Epithelial cell of esophagus (primary cell): Measurements from ENCODE around the gene MDM1.

Experiments used
- DNase-seq: peaks from one replicate; pipeline ENCODE4 v3.0.0; 2010; ENCODE audit warnings: low read depth
- H3K4me3 ChIP-seq: 2 replicates; pipeline ENCODE4 v1.5.1; 2011; ENCODE audit warnings: mild to moderate bottlenecking, low read length, control low read depth
- TF ChIP-seq, protein P1 (sequence below): IDR thresholded peaks from 2 replicates; pipeline ENCODE4 v1.5.1; 2011; ENCODE audit warnings: low read depth, mild to moderate bottlenecking, low read length, control low read depth, inconsistent platforms; ENCODE audit not compliant: insufficient read depth; ENCODE audit errors: missing control alignments

MDM1 gene

DNA sequence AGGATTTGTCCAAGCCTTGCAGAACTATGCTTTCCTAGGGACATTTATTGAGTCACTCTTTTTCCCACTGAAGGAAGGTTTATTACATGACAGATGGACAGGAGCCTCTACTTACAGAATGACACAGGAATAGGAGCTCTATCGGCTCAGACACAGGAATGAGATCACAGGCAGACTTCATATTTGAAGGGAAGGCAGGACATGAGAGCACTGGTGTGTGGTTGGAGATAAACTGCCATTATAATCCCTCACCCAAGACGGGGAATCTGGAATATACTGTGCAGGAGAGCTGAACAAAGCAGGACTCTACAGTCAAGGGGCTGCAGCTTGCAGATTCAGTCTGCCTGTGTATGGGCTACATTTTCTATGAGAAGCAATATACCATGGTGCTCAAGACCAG is 51.9 kb downstream of the MDM1 start:
- H3K4me3 ChIP-seq, result no peak overlapping the region
- no peak for DNase-seq
- TF ChIP-seq, protein P1, sequence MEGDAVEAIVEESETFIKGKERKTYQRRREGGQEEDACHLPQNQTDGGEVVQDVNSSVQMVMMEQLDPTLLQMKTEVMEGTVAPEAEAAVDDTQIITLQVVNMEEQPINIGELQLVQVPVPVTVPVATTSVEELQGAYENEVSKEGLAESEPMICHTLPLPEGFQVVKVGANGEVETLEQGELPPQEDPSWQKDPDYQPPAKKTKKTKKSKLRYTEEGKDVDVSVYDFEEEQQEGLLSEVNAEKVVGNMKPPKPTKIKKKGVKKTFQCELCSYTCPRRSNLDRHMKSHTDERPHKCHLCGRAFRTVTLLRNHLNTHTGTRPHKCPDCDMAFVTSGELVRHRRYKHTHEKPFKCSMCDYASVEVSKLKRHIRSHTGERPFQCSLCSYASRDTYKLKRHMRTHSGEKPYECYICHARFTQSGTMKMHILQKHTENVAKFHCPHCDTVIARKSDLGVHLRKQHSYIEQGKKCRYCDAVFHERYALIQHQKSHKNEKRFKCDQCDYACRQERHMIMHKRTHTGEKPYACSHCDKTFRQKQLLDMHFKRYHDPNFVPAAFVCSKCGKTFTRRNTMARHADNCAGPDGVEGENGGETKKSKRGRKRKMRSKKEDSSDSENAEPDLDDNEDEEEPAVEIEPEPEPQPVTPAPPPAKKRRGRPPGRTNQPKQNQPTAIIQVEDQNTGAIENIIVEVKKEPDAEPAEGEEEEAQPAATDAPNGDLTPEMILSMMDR, result no peak

DNA sequence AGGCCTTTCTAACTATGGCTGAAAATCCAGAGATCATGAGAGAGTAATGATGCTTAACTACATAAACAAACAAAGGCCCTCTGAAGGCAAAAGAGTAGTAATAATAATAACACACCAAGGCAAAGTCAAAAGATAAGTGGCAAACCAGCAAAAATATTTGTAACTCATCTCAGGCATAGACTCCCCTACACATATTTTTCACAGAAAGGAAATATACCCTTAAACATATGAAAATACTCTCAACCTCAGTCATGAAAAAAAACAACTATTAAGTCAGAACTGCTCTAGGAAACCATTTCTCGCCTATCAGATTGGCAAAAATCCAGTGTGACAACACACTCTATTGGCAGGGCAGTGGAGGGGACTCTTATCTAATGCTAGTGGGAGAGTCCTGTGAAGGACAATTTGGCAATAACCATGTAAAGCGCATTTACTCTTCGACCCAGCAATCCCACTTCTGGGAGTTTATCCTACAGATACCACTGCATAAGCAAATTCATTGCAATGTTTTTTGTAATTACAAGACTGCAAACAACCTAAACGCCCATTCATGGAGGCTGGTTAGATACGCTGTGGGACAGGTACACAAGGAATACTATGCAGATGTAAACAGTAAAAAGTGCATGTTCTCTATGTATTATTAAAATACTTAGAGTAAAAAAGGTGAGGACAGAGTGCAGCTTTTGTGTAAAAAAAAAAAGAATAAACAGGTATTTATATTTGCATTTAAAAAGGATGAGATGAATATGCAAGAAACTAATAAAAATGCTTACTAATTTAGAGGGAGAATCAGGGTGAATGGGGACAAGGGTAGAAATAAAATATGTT is 52.7 kb downstream of the MDM1 start:
- no peak for DNase-seq

DNA sequence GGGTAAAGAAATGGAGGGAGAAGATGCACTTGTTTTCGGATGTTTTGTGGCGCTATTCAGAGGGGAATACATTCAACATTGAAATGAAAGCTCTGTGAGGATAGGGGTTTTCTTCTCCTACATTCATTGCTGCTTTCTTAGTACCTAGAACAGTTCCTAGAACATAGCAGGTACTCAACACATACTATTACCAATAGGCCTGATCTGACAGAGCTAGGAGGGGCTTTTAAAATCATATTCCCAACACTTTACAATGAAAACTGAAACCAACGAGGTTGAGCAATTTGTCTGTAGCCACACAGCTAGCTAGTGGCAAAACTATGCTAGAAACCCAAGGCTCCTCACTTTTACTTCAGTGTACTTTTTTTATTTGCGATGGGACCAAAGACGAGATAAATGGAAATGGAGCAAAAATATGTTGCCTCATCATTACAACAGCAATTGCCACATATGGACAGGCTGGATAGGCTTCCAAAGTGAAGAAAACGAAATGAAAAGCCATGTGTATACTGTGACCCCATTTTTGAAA is 55.7 kb downstream of the MDM1 start:
- TF ChIP-seq, protein P1, result no peak
- no peak overlapping the region for H3K4me3 ChIP-seq
- no peak for DNase-seq

More for the DNA sequence above, 52.7 kb downstream of the MDM1 start:
- TF ChIP-seq, protein P1, result no peak
- H3K4me3 ChIP-seq, result no peak overlapping the region

DNA sequence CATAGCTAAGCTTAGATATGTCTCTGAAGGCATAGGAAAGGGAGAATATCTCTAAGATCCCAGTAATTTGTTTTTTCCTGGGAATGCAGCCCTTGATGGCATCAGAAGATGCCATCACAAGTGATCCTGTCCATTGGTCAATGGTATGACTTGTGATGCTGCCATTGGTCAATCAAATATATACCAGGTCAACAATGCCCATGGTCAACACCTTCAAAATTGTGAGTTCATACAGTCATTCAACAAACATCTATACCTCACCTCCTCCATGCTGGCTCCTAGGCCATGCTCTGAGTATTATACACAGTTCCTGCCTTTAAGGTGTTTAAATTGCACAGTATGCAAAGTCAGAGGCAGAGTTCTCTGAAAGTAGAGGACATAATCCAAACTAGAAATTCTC is 59.4 kb downstream of the MDM1 start:
- DNase-seq, result no peak
- TF ChIP-seq, protein P1, result no peak
- no peak overlapping the region for H3K4me3 ChIP-seq

DNA sequence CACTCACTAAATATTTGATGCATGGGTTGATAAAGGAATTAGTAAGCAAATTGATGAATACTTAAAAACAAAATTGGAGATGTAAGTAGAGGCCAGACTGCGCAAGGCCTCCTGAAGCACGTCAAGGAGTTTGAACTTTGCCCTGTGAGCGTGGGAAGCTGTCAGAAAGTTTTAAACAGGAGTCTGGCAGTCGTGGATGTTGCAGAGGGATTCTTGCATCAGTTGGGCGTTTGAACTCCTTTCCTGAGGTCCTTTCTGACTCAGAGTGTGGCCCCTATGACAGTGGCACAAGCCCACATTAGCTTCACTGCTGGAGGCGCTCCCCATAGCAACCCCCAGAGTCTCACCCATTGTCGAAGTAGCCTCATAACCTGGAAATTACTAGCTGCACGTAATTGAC is 60.8 kb downstream of the MDM1 start:
- no peak overlapping the region for H3K4me3 ChIP-seq
- no peak for DNase-seq
- TF ChIP-seq, protein P1, result no peak

DNA sequence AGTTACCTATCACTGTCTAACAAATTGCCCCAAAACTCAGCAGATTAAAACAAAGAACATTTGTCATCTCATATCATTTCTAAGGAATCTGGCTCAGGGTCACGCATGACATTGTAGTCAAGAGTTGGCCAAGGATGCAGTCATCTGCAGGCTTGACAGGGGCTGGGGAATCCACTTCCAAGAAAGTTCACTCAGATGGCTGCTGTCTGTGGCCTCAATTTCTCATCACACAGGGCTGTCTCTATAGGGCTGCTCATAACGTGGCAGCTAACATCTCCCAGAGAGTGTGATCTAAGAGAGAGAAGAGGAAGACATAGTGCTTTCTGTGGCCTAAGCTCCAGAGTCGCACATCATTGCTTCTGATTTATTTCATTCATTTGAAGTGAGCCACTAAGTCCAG is 61.8 kb downstream of the MDM1 start:
- TF ChIP-seq, protein P1, result no peak
- no peak for DNase-seq
- no peak overlapping the region for H3K4me3 ChIP-seq
